Heart left ventricle (tissue), 16 donors: ENCODE results near the gene GRAMD1B. TPM values are rescaled to one million over a fixed set of nuclear protein-coding genes. Genes with fewer than 3 reads are reported as not detected.

Source experiments
- ATAC-seq, 4 donors: fragments of 200-7000 bp; cut with Tn5 transposase; one replicate each; pipeline ENCODE4 v1.9.1; 2020 to 2022; ENCODE audit warnings: moderate library complexity in 4 of 4, mild to moderate bottlenecking in 3 of 4, moderate number of reproducible peaks in 1 of 4
- DNase-seq, 5 donors: peaks; one replicate each; pipeline ENCODE4 v3.0.0-alpha.2; 2020
- H3K27ac ChIP-seq, 12 donors: fragments of 200-600 bp; sonication (generic) in 4 of 12; one replicate each; pipeline versions ENCODE4 v1.5.0 to v1.8.0; 2016 to 2022; ENCODE audit warnings: mild to moderate bottlenecking in 2 of 12
- H3K27me3 ChIP-seq, 9 donors: fragments of 200-600 bp; sonication (generic) in 2 of 9; one replicate each; pipeline versions ENCODE4 v1.5.1 to v1.8.0; 2016 to 2022; ENCODE audit warnings: mild to moderate bottlenecking in 3 of 9
- H3K36me3 ChIP-seq, 9 donors: fragments of 200-600 bp; sonication (generic) in 2 of 9; one replicate each; pipeline versions ENCODE4 v1.5.0 to v1.8.0; 2018 to 2022; ENCODE audit warnings: mild to moderate bottlenecking in 2 of 9
- H3K4me1 ChIP-seq, 12 donors: fragments of 200-600 bp; sonication (generic) in 4 of 12; one replicate each; pipeline versions ENCODE4 v1.5.0 to v1.8.0; 2016 to 2022; ENCODE audit warnings: mild to moderate bottlenecking in 3 of 12
- H3K4me3 ChIP-seq, 12 donors: fragments of 200-600 bp; sonication (generic) in 4 of 12; one replicate each; pipeline versions ENCODE4 v1.5.0 to v1.8.0; 2017 to 2022; ENCODE audit warnings: mild to moderate bottlenecking in 9 of 12, moderate library complexity in 4 of 12
- H3K9me3 ChIP-seq, 12 donors: fragments of 200-600 bp; sonication (generic) in 4 of 12; one replicate each; pipeline versions ENCODE4 v1.5.0 to v1.8.0; 2016 to 2022; ENCODE audit warnings: mild to moderate bottlenecking in 1 of 12
- POLR2A ChIP-seq, 2 donors: fragments of 450-650 bp; IDR thresholded peaks; one replicate each; pipeline ENCODE4 v1.6.1; 2017; ENCODE audit warnings: antibody characterized with exemption in 2 of 2, mild to moderate bottlenecking in 2 of 2, moderate library complexity in 2 of 2
- WGBS, 4 donors: extraction: QIAGEN DNeasy Blood & Tissue Kit in 2 of 4; methylation state at CpG; one replicate each; pipeline versions ENCODE4 v1.1.5 to v1.1.7; 2013 to 2018; 5-methylcytosine and 5-hydroxymethylcytosine counted together
- intact Hi-C, 10 donors: fragments of 100-400 bp; cut with DNase I; formaldehyde crosslinking; loops; one replicate each; pipeline versions ENCODE4 v1.11.1 to v1.14.2; 2022
- polyA plus RNA-seq, 2 donors: library from polyadenylated mRNA; stranded (reverse); fragments of 200-250 nt; gene quantifications; one replicate each; pipeline ENCODE4 v1.2.3, GENCODE V29; 2013
- total RNA-seq, 9 donors: library from RNA; depleted of rRNA in 2 of 9; stranded (reverse); fragments of >200 nt in 2 of 9; fragmentation: NEBNext Ultra II Directional in 3 of 9; extraction: Animal tissue kit (Norgen Biotek cat#: 25700) in 3 of 9; gene quantifications; one replicate each; pipeline versions ENCODE4 v1.1.0 to v1.2.4, GENCODE V29; 2016 to 2023
- TF ChIP-seq, protein P1 (sequence below), 12 donors: fragments of 200-600 bp; sonication (generic) in 4 of 12; IDR thresholded peaks; one replicate each; pipeline versions ENCODE4 v1.5.0 to v1.8.0; 2018 to 2022; ENCODE audit warnings: antibody characterized with exemption in 12 of 12, mild to moderate bottlenecking in 5 of 12
- donor health status: ischemic (EF 13 %, LVEDD 7.1; RV severe dilation, severe dysfunction).
- donor health status: healthy with polysubstance abuse.
- donor health status: DM: no; HTN: yes; CAD: no.
- donor health status: DM: no; HTN: no; CAD: no.
- donor health status: ischemic (EF 25% LVEDD 6.9; RV normal size, moderate dysfunction).
- donor health status: ischemic (EF 25% LVEDD 5.7; RV mildly dilated, moderate dysfunction).
- donor health status: healthy.
- donor health status: DM: yes; HTN: yes; CAD: no.
- donor health status: ischemic (EF 35%, LVEDD 5.7; RV mildly dilated, moderate dysfunction).
- donor health status: nonischemic (EF 11% LVEDD 7.7; RV severe dilation, severe dysfunction).
- donor health status: DM: yes; HTN: yes; CAD: no.
- donor health status: PGD.
- donor health status: ischemic (EF 29% LVEDD 5.4; RV normal size, mild dysfunction).
- donor health status: nonischemic (EF 23%, LVEDD 6.1; RV moderate dilation, normal function).

Gene GRAMD1B
- total and polyA plus RNA-seq, 11 donors, result 8.6 to 42.5 (median 23.0) TPM

DNA sequence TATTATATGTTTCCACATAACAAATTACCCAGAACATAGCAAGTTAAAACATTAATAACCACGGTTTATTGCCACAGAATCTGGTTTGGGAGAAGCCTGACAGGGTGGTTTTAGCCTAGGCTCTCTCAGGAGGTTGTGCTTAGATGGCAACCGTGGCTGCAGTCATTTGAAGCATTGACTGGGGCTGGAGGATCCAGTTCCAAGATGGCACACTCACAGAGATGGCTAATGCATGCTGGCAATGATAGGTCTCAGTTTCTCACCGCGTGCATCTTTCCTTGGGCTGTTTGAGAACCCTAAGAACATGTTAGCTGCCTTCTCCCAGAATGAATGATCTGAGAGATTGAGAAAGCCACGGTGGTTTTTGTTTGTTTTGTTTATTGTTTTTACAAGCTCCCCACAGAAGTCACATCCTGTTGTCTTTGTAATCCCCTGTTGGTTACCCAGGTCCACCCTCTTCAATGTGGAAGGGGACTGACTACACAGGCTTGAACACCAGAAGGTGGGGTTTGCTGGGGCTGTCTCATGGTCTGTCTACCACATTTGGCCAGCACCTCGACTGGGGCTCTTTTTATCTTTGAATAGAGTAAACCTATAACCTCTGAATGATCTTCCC is 36.6 kb upstream of the GRAMD1B start:
- DNase-seq, result no peak
- ATAC-seq, result no peak
- Histone ChIP-seq H3K4me1 (peaks cover 0 to 12% (median 0%) of the 10 kb centered on the region in 12 donors), H3K36me3 (no peaks in the 10 kb centered on the region), H3K27me3 (no peaks in the 10 kb centered on the region), H3K27ac (no peak overlapping the region), H3K4me3 (no peak overlapping the region), H3K9me3 (no peaks in the 10 kb centered on the region)
- TF ChIP-seq, protein P1, sequence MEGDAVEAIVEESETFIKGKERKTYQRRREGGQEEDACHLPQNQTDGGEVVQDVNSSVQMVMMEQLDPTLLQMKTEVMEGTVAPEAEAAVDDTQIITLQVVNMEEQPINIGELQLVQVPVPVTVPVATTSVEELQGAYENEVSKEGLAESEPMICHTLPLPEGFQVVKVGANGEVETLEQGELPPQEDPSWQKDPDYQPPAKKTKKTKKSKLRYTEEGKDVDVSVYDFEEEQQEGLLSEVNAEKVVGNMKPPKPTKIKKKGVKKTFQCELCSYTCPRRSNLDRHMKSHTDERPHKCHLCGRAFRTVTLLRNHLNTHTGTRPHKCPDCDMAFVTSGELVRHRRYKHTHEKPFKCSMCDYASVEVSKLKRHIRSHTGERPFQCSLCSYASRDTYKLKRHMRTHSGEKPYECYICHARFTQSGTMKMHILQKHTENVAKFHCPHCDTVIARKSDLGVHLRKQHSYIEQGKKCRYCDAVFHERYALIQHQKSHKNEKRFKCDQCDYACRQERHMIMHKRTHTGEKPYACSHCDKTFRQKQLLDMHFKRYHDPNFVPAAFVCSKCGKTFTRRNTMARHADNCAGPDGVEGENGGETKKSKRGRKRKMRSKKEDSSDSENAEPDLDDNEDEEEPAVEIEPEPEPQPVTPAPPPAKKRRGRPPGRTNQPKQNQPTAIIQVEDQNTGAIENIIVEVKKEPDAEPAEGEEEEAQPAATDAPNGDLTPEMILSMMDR (IDR thresholded peaks at IDR 0.05), result no peak
- TF ChIP-seq POLR2A (IDR thresholded peaks at IDR 0.05), result no peak
- WGBS, 4 donors, result 67 to 76% (median 73%) methylated on average over 6 of the region's 6 CpGs
- intact Hi-C loops, result no loop called here

DNA sequence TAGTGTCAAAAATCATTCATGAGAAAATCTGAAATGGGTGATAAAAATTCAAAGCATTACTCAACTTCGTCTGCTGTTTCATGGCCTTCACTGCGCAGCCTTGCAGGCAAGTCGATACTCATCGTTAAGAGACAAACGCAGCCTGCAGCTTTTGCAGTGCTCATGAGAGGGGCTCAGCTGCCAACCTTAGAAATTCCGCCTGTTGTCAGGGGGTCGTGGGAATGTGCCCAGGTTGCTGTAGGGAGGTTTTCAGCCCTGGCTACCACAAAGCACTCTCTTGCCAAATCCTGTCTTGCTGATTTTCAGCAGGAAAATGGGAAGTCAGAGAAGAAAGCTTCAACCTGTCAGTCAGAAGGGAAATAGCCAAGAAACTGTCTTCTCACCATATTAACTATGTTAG is 25.4 kb upstream of the GRAMD1B start:
- peak overlapping the region in 11 of 12 donors; percentile 48 to 89 (median 60) for H3K27ac ChIP-seq
- H3K9me3 ChIP-seq, result no peaks in the 10 kb centered on the region
- peak overlapping the region in 1 of 12 donors; percentile 16 for H3K4me3 ChIP-seq
- H3K27me3 ChIP-seq, result peaks cover 0 to 11% (median 0%) of the 10 kb centered on the region in 9 donors
- intact Hi-C loops, result loop anchor here (2.0 to 10.0 kb wide), 10 partner anchors 32 to 104 kb away; no protein-coding TSS in a partner anchor
- 29 to 46% (median 39%) methylated on average over 7 of the region's 7 CpGs for WGBS, 4 donors
- H3K36me3 ChIP-seq, result no peaks in the 10 kb centered on the region
- TF ChIP-seq POLR2A (IDR thresholded peaks at IDR 0.05), result no peak
- TF ChIP-seq, protein P1 (IDR thresholded peaks at IDR 0.05), result no peak
- H3K4me1 ChIP-seq, result peaks cover 0 to 54% (median 14%) of the 10 kb centered on the region in 12 donors
- DNase-seq, result peak in 2 of 5 donors; percentile 28 to 32
- ATAC-seq, result peak in 2 of 4 donors; percentile 17 to 21

DNA sequence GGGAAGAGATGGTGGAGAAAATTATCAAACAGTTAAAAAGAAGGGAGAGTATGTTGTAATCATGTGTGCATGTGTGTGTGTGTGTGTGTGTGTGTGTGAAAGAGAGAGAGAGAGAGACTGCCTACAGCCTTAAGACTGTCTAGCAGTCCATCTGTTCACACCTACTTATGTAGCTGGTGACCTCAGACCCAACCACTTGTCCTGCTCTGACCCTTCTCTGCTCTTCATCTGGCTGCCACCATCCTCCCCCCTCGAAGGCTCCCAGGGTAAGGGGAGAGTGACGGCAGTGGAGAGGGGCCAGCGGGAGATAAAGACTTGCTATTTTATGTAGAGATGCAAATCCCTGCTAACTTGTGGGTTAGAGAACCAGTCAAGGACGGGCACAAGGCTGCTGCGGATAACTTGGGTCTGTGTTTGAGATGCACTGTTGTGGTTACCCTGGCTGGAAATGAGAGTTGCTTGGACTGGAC is 24.9 kb upstream of the GRAMD1B start:
- WGBS, 4 donors, result 35 to 54% (median 49%) methylated on average over 5 of the region's 5 CpGs
- Histone ChIP-seq H3K27ac (peak overlapping the region in 11 of 12 donors; percentile 48 to 89 (median 60)), H3K36me3 (no peaks in the 10 kb centered on the region), H3K4me1 (peaks cover 0 to 54% (median 14%) of the 10 kb centered on the region in 12 donors), H3K4me3 (peak overlapping the region in 4 of 12 donors; percentile 21 to 41 (median 32)), H3K27me3 (peaks cover 0 to 11% (median 0%) of the 10 kb centered on the region in 9 donors), H3K9me3 (no peaks in the 10 kb centered on the region)
- peak; percentile 94 to 97 (median 95) for ATAC-seq
- DNase-seq, result peak; percentile 75 to 93 (median 79)
- intact Hi-C loops, result loop anchor here (2.0 to 10.0 kb wide), 10 partner anchors 32 to 104 kb away; no protein-coding TSS in a partner anchor
- TF ChIP-seq, protein P1 (IDR thresholded peaks at IDR 0.05), result no peak
- no peak for TF ChIP-seq POLR2A (IDR thresholded peaks at IDR 0.05)

DNA sequence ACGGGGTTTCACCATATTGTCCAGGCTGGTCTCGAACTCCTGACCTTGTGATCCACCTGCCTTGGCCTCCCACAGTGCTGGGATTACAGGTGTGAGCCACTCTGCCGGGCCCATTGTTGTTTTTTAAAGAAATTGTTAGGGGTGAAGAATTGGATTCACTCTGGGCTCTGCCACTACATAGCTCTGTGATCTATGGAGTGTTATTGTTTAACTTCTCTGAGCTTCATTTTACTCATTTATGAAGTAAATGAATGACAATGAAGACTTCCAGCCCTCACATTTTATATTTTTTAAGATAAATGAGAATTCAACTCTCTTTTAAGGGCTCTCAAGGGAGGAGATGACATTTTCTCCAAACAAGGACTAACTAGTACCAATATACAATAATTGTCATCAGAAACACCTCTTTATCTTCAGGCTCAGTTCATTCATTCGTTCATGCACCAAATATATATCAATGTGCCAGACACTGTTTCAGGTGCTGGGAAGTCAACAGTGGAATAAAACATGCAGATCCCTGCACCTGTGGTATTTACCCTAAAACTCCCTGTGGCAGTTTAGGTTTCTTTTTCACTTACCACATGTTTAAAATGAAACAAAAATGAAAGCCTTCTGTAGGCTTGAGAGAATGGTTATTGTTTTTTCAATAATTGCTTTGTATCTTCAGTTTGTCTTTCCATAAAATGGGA is 23.5 kb upstream of the GRAMD1B start:
- H3K9me3 ChIP-seq, result no peaks in the 10 kb centered on the region
- DNase-seq, result no peak
- H3K4me1 ChIP-seq, result peaks cover 0 to 54% (median 14%) of the 10 kb centered on the region in 12 donors
- peak overlapping the region in 8 of 12 donors; percentile 15 to 89 (median 64) for H3K27ac ChIP-seq
- intact Hi-C loops, result loop anchor here (1.0 to 10.0 kb wide), 14 partner anchors 34 to 104 kb away; no protein-coding TSS in a partner anchor
- WGBS, 4 donors, result 48 to 59% (median 55%) methylated on average over 3 to 4 of the region's 4 CpGs
- TF ChIP-seq, protein P1 (IDR thresholded peaks at IDR 0.05), result no peak
- no peak for TF ChIP-seq POLR2A (IDR thresholded peaks at IDR 0.05)
- H3K27me3 ChIP-seq, result peaks cover 0 to 2% (median 0%) of the 10 kb centered on the region in 9 donors
- no peaks in the 10 kb centered on the region for H3K36me3 ChIP-seq
- ATAC-seq, result no peak
- peak overlapping the region in 4 of 12 donors; percentile 21 to 41 (median 34) for H3K4me3 ChIP-seq
